Upper lobe of left lung (tissue), 4 donors: Measurements from ENCODE around the gene RPS6KA3.

Experiments
- CTCF ChIP-seq, 6 experiments: fragments of 450-650 bp in 4 of 6; fragments of 200-600 bp in 2 of 6; sonication (generic) in 2 of 6; IDR thresholded peaks; one replicate each; pipeline ENCODE4 v1.5.1; 2016 to 2019; ENCODE audit warnings: antibody characterized with exemption in 6 of 6
- POLR2AphosphoS5 ChIP-seq, 2 donors: sonication (generic); formaldehyde crosslinking; IDR thresholded peaks; one replicate each; pipeline ENCODE4 v1.5.1; 2017; ENCODE audit warnings: antibody characterized with exemption in 2 of 2

GRCh38 chrX:20128670-20129069 lies 138.0 kb downstream of the RPS6KA3 start:
- TF ChIP-seq CTCF (IDR thresholded peaks at IDR 0.05), result no peak
- TF ChIP-seq POLR2AphosphoS5 (IDR thresholded peaks at IDR 0.05), result no peak
